ENCODE data around the gene ZKSCAN3.
A peak's percentile ranks its signal among the peaks of the same experiment; 100 is the strongest.

ZKSCAN3 gene

GRCh38 chr6:28393912-28394662, 44.3 kb downstream of the ZKSCAN3 start:
- Mint-ChIP-seq H3K27me3 (ENCODE audit: low read depth) (no peaks in the 10 kb centered on the region), H3K4me1 (peaks cover 44% of the 10 kb centered on the region), H3K36me3 (ENCODE audit: low read depth) (peaks cover 83% of the 10 kb centered on the region), H3K27ac (no peak overlapping the region), H3K9me3 (no peaks in the 10 kb centered on the region), H3K4me3 (no peak overlapping the region)
- peak; percentile 14 to 35 (median 25) for TF ChIP-seq CTCF (IDR thresholded peaks at IDR 0.05; ENCODE audit: unreplicated experiment in 3 of 3)

- peaks cover 44% of the 10 kb centered on the region for H3K4me1 Mint-ChIP-seq
- peak overlapping the region in 1 of 3 experiments; percentile 41 for H3K4me3 Mint-ChIP-seq
- H3K9me3 Mint-ChIP-seq = no peaks in the 10 kb centered on the region
- H3K36me3 Mint-ChIP-seq (ENCODE audit: low read depth) = peaks cover 68% of the 10 kb centered on the region
- no peaks in the 10 kb centered on the region for H3K27me3 Mint-ChIP-seq (ENCODE audit: low read depth)
- H3K27ac Mint-ChIP-seq = no peak overlapping the region
- TF ChIP-seq CTCF (IDR thresholded peaks at IDR 0.05; ENCODE audit: unreplicated experiment in 3 of 3) = no peak
Observed at GRCh38 chr6:28395918-28396317, 46.2 kb downstream of the ZKSCAN3 start.

DNA sequence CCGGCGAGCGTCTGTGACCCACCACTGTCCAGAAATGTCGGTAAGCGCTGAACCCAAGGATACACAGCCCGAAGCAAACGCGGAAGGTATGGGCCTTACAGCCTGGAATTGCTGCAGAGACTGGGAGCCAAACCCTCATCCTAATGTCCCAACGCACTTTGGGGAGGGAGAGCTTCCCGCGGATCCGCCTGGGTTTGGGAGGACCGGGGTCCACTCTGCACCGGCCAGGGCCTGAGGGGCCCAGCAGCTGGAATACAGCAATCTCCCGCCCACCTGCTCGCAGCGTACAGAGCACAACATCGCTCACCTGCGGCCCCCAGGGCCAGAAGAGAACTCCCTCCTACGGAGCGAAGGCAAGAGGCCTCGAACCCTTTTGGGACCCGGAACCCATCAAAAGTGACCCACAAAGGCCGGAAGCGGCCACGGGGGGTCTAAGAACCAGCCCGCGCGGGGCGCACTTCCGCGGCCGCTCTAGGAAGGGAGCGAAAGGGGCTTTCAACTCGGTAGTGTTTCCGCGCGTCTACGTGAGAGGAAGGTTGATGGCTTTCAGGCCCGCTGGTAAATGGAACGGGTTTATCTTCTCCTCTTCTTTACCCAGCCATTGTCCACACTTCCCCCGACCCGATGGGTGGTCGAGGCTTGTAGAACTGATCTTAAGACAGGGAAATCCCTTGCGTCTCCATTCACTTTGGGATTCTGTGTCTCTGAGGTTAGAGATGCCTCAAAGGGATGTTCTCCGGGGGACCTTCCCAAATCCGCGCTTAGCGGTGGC, 49.8 kb downstream of the ZKSCAN3 start, which contains the start of gene ZSCAN12:
Gene ZSCAN12, minus strand, starts transcription at position 398 of the 772 bp plus-strand sequence. CDS start 1,342 bp downstream, outside the sequence.
- Mint-ChIP-seq H3K27me3 (ENCODE audit: low read depth) (peaks cover 12% of the 10 kb centered on the region), H3K9me3 (no peaks in the 10 kb centered on the region), H3K4me1 (peaks cover 38% of the 10 kb centered on the region), H3K27ac (peak within 1 kb of the TSS; percentile 95 to 99 (median 96)), H3K4me3 (peak within 1 kb of the TSS; percentile 95 to 98 (median 97)), H3K36me3 (ENCODE audit: low read depth) (peaks cover 38% of the 10 kb centered on the region)
- peak; percentile 64 to 76 (median 66) for TF ChIP-seq CTCF (IDR thresholded peaks at IDR 0.05; ENCODE audit: unreplicated experiment in 3 of 3)

- Mint-ChIP-seq H3K4me1 (peaks cover 32% of the 10 kb centered on the region), H3K9me3 (no peaks in the 10 kb centered on the region), H3K4me3 (peak overlapping the region; percentile 95 to 98 (median 97)), H3K27me3 (ENCODE audit: low read depth) (peaks cover 14% of the 10 kb centered on the region), H3K36me3 (ENCODE audit: low read depth) (peaks cover 33% of the 10 kb centered on the region), H3K27ac (peak overlapping the region; percentile 95 to 99 (median 96))
- no peak for TF ChIP-seq CTCF (IDR thresholded peaks at IDR 0.05; ENCODE audit: unreplicated experiment in 3 of 3)
Observed at GRCh38 chr6:28400122-28400451, 50.3 kb downstream of the ZKSCAN3 start.

DNA sequence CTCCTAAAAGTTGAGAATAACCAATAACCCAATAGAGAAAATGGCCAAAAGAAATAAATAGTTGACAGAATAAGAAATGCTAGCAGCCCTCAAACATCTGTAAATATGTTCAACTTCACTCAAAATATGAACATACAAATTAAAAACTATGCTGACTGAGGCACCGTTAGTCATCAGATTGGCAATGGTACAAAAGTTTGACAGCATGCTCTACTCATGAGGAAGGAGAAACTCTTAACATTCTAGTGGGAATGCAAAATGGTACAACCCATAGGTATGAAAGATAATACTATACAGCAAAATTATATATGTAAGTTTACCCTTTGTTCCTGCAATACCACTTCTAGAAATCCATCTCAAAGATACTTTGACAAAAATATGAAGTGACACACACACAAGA, 51.4 kb downstream of the ZKSCAN3 start:
- H3K36me3 Mint-ChIP-seq (ENCODE audit: low read depth) = peaks cover 23% of the 10 kb centered on the region
- TF ChIP-seq CTCF (IDR thresholded peaks at IDR 0.05; ENCODE audit: unreplicated experiment in 3 of 3) = no peak

More for the DNA sequence above, 51.4 kb downstream of the ZKSCAN3 start:
- no peaks in the 10 kb centered on the region for H3K9me3 Mint-ChIP-seq
- H3K4me3 Mint-ChIP-seq = peak overlapping the region; percentile 61 to 80 (median 71)
- H3K4me1 Mint-ChIP-seq = peaks cover 23% of the 10 kb centered on the region
- peaks cover 14% of the 10 kb centered on the region for H3K27me3 Mint-ChIP-seq (ENCODE audit: low read depth)
- H3K27ac Mint-ChIP-seq = peak overlapping the region in 2 of 3 experiments; percentile 43 to 44

Measured in nephron (organoid).